Right lobe of liver (tissue), 6 donors: Measurements from ENCODE around the gene SELENOI. TPM values are rescaled to one million over a fixed set of nuclear protein-coding genes. Genes with fewer than 3 reads are reported as not detected.

Source experiments
- ATAC-seq, 4 donors: fragments of 200-7000 bp; cut with Tn5 transposase; one replicate each; pipeline ENCODE4 v1.9.1; 2020; ENCODE audit warnings: mild to moderate bottlenecking in 4 of 4, moderate library complexity in 4 of 4
- DNase-seq, 3 donors: peaks; one replicate each; pipeline ENCODE4 v3.0.0-alpha.2; 2020
- H3K27ac ChIP-seq, 3 donors: fragments of 200-600 bp; one replicate each; pipeline ENCODE4 v1.8.0; 2022
- H3K27me3 ChIP-seq, 2 donors: fragments of 200-600 bp; one replicate each; pipeline ENCODE4 v1.8.0; 2022
- H3K36me3 ChIP-seq, 4 donors: fragments of 200-600 bp; sonication (generic) in 1 of 4; one replicate each; pipeline versions ENCODE4 v1.5.1 to v1.8.0; 2017 to 2022; ENCODE audit warnings: control low read depth in 1 of 4
- H3K4me1 ChIP-seq, 4 donors: fragments of 200-600 bp; sonication (generic) in 1 of 4; one replicate each; pipeline versions ENCODE4 v1.5.1 to v1.8.0; 2017 to 2022; ENCODE audit warnings: control low read depth in 1 of 4
- H3K4me3 ChIP-seq, 3 donors: fragments of 200-600 bp; one replicate each; pipeline ENCODE4 v1.8.0; 2022
- H3K9me3 ChIP-seq, 4 donors: fragments of 200-600 bp; sonication (generic) in 1 of 4; one replicate each; pipeline versions ENCODE4 v1.5.1 to v1.8.0; 2017 to 2022; ENCODE audit warnings: control low read depth in 1 of 4
- POLR2A ChIP-seq: fragments of 450-650 bp; IDR thresholded peaks from one replicate; pipeline ENCODE4 v1.6.1; 2017; ENCODE audit warnings: antibody characterized with exemption, mild to moderate bottlenecking
- WGBS: methylation state at CpG from one replicate; pipeline ENCODE4 v1.1.6; 2018; ENCODE audit warnings: low coverage, low lambda C conversion rate; ENCODE audit not compliant: insufficient coverage; ENCODE audit errors: missing lambda C conversion rate; 5-methylcytosine and 5-hydroxymethylcytosine counted together
- intact Hi-C, 2 donors: fragments of 100-400 bp; cut with DNase I; formaldehyde crosslinking; loops; one replicate each; pipeline versions ENCODE4 v1.11.2 to v1.14.1; 2022
- total RNA-seq, 6 experiments: library from RNA; depleted of rRNA in 2 of 6; stranded (reverse); fragments of >200 nt in 2 of 6; fragmentation: NEBNext Ultra II Directional in 3 of 6; extraction: Animal tissue kit (Norgen Biotek cat#: 25700) in 3 of 6; gene quantifications; one replicate each; pipeline versions ENCODE4 v1.1.0 to v1.2.4, GENCODE V29; 2016 to 2023
- TF ChIP-seq, protein P1 (sequence below), 4 donors: fragments of 200-600 bp in 3 of 4; fragments of 450-650 bp in 1 of 4; IDR thresholded peaks; one replicate each; pipeline versions ENCODE4 v1.5.1 to v1.8.0; 2016 to 2022; ENCODE audit warnings: antibody characterized with exemption in 4 of 4, mild to moderate bottlenecking in 2 of 4
- donor health status: DM: no; HTN: yes; CAD: no.
- donor health status: DM: no; HTN: no; CAD: no.
- donor health status: DM: no; HTN: no; CAD: no.
- donor health status: DM: no; HTN: yes; CAD: no.
- donor health status: DM: no; HTN: yes; CAD: no.

The SELENOI gene
- total RNA-seq, 6 experiments from 2014 or later: 24.1 to 39.1 (median 33.7) TPM

DNA sequence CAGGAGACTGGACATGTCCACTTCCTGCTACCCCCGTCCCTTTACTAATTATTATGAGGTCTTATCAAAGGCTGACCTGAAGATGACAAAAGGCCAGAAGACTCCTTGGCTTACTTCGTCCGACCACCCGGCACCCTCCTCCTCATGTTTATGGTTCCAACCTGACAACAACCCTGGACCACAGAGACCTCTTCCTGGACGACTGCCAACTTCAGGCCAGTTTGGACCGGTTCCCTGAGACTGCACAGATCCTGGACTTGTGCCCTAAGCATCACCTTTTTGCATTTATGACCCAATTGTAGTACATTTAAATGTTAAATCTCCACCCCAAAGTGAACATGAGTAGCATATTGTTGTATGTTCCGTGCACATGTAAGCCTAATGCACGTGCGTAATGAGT lies 61.6 kb downstream of the SELENOI start:
- no peaks in the 10 kb centered on the region for H3K9me3 ChIP-seq

DNA sequence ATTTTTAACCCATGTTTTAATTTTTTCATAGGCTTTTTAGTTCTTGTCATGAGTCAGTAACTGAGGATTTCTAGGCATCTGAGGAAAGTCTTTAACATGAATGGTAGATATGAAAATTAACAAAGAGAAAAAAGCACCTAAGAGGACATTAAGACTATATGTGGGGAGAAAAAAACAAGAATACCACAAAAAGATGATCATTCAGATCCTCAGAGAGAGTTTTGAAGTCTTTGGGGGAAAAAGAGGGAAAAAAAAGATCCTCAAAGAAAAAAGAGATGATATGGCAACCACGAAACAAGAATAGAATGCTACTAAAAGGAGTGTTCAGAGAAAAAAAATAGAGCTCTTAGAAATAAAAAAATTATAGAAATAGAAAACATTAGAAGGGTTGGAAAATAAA lies 63.8 kb downstream of the SELENOI start:
- no peak overlapping the region for H3K27ac ChIP-seq
- peaks cover 0 to 4% (median 2%) of the 10 kb centered on the region in 4 donors for H3K4me1 ChIP-seq
- no peaks in the 10 kb centered on the region for H3K27me3 ChIP-seq
- no peak overlapping the region for H3K4me3 ChIP-seq
- no peaks in the 10 kb centered on the region for H3K36me3 ChIP-seq
- intact Hi-C loops: no loop called here
- no peaks in the 10 kb centered on the region for H3K9me3 ChIP-seq
- TF ChIP-seq, protein P1, sequence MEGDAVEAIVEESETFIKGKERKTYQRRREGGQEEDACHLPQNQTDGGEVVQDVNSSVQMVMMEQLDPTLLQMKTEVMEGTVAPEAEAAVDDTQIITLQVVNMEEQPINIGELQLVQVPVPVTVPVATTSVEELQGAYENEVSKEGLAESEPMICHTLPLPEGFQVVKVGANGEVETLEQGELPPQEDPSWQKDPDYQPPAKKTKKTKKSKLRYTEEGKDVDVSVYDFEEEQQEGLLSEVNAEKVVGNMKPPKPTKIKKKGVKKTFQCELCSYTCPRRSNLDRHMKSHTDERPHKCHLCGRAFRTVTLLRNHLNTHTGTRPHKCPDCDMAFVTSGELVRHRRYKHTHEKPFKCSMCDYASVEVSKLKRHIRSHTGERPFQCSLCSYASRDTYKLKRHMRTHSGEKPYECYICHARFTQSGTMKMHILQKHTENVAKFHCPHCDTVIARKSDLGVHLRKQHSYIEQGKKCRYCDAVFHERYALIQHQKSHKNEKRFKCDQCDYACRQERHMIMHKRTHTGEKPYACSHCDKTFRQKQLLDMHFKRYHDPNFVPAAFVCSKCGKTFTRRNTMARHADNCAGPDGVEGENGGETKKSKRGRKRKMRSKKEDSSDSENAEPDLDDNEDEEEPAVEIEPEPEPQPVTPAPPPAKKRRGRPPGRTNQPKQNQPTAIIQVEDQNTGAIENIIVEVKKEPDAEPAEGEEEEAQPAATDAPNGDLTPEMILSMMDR (IDR thresholded peaks at IDR 0.05): no peak
- TF ChIP-seq POLR2A: no peak
- 80% methylated on average over 1 of the region's 1 CpG for WGBS
- DNase-seq (no peak), ATAC-seq (no peak)

More for the DNA sequence above, 61.6 kb downstream of the SELENOI start:
- Histone ChIP-seq H3K4me3 (no peak overlapping the region), H3K27me3 (no peaks in the 10 kb centered on the region), H3K27ac (no peak overlapping the region), H3K4me1 (peaks cover 0 to 3% (median 1%) of the 10 kb centered on the region in 4 donors), H3K36me3 (no peaks in the 10 kb centered on the region)
- DNase-seq: no peak
- intact Hi-C loops: no loop called here
- ATAC-seq: no peak
- TF ChIP-seq, protein P1 (IDR thresholded peaks at IDR 0.05): no peak
- no peak for TF ChIP-seq POLR2A
- 57% methylated on average over 6 of the region's 9 CpGs for WGBS

- WGBS: 94% methylated on average over 1 of the region's 2 CpGs
- Histone ChIP-seq H3K27me3 (no peaks in the 10 kb centered on the region), H3K4me3 (no peak overlapping the region), H3K27ac (no peak overlapping the region), H3K36me3 (no peaks in the 10 kb centered on the region), H3K9me3 (no peaks in the 10 kb centered on the region), H3K4me1 (peaks cover 0 to 4% (median 2%) of the 10 kb centered on the region in 4 donors)
- intact Hi-C loops: no loop called here
- TF ChIP-seq POLR2A: no peak
- TF ChIP-seq, protein P1 (IDR thresholded peaks at IDR 0.05): no peak
- ATAC-seq: no peak
- no peak for DNase-seq
Observed at GRCh38 chr2:26410764-26411243, 64.9 kb downstream of the SELENOI start.

- H3K9me3 ChIP-seq: no peaks in the 10 kb centered on the region
Observed at GRCh38 chr2:26411419-26411818, 65.5 kb downstream of the SELENOI start.

More at GRCh38 chr2:26411419-26411818, 65.5 kb downstream of the SELENOI start:
- Histone ChIP-seq H3K36me3 (no peaks in the 10 kb centered on the region), H3K27me3 (no peaks in the 10 kb centered on the region), H3K27ac (no peak overlapping the region), H3K4me1 (peaks cover 0 to 4% (median 2%) of the 10 kb centered on the region in 4 donors), H3K4me3 (no peak overlapping the region)
- intact Hi-C loops: no loop called here
- DNase-seq (no peak), ATAC-seq (no peak)
- TF ChIP-seq POLR2A: no peak
- TF ChIP-seq, protein P1 (IDR thresholded peaks at IDR 0.05): no peak
- 94% methylated on average over 6 of the region's 6 CpGs for WGBS
